ENCODE data around the gene PDZD2.

- TF ChIP-seq CTCF (conservative IDR thresholded peaks at IDR 0.05 in 1 of 2, IDR thresholded peaks at IDR 0.05 in 1 of 2; ENCODE audit: extremely low read depth in 1 of 2, insufficient read depth in 1 of 2, low read depth in 1 of 2, low read length in 2 of 2) = no peak
- TF ChIP-seq EZH2 (IDR thresholded peaks at IDR 0.05; ENCODE audit: borderline replicate concordance, low read length) = no peak
Measured at GRCh38 chr5:31613651-31614050, 25.3 kb upstream of the PDZD2 start.

Measured in mammary epithelial cell (primary cell).